Activated B cell treated with CpG ODN at 0.5 μM for 24 hours (primary cell): ENCODE data around the gene ACSM6. TPM values are rescaled to one million over a fixed set of nuclear protein-coding genes. Genes with fewer than 3 reads are reported as not detected.
A peak's percentile ranks its signal among the peaks of the same experiment; 100 is the strongest.

Experiments
- ATAC-seq: fragments of 200-7000 bp; cut with Tn5 transposase; one replicate; pipeline ENCODE4 v1.10.0; 2021; ENCODE audit warnings: low read depth, mild to moderate bottlenecking, moderate library complexity
- CTCF ChIA-PET: fragments of 350-600 bp; sonication (Branson Sonifier 250); formaldehyde crosslinking; loops from one replicate; lab custom pipeline; 2021; ENCODE audit warnings: antibody characterized with exemption; lab: Charles Lee
- POLR2A ChIA-PET: fragments of 350-600 bp; sonication (Branson Sonifier 250); formaldehyde crosslinking; loops from one replicate; lab custom pipeline; 2021; ENCODE audit warnings: antibody characterized with exemption; lab: Charles Lee
- DNase-seq: peaks from one replicate; pipeline ENCODE4 v3.0.0; 2022
- H3K27ac Mint-ChIP-seq: one replicate; pipeline ENCODE4 v1.8.0; 2020; ENCODE audit warnings: mixed read lengths
- H3K27me3 Mint-ChIP-seq: one replicate; pipeline ENCODE4 v1.8.0; 2021; ENCODE audit warnings: mixed read lengths
- H3K36me3 Mint-ChIP-seq: one replicate; pipeline ENCODE4 v1.8.0; 2021; ENCODE audit warnings: low read depth, mixed read lengths
- H3K4me1 Mint-ChIP-seq: one replicate; pipeline ENCODE4 v1.8.0; 2021; ENCODE audit warnings: mixed read lengths
- H3K4me3 Mint-ChIP-seq: one replicate; pipeline ENCODE4 v1.8.0; 2020; ENCODE audit warnings: mild to moderate bottlenecking, mixed read lengths
- H3K9me3 Mint-ChIP-seq: one replicate; pipeline ENCODE4 v1.8.0; 2020; ENCODE audit warnings: mixed read lengths
- intact Hi-C: fragments of 100-400 bp; cut with micrococcal nuclease; formaldehyde crosslinking; loops from one replicate; pipeline ENCODE4 v1.15.1; 2024
- total RNA-seq: library from RNA; stranded (reverse); gene quantifications from 2 replicates; pipeline ENCODE4 v1.2.3, GENCODE V29; 2022
- TF ChIP-seq, protein P1 (sequence below): fragments of 200-600 bp; IDR thresholded peaks from one replicate; pipeline ENCODE4 v1.8.0; 2022; ENCODE audit warnings: antibody characterized with exemption, mild to moderate bottlenecking

Gene ACSM6
- total RNA-seq, 1 donor from 2014 or later = not detected

DNA sequence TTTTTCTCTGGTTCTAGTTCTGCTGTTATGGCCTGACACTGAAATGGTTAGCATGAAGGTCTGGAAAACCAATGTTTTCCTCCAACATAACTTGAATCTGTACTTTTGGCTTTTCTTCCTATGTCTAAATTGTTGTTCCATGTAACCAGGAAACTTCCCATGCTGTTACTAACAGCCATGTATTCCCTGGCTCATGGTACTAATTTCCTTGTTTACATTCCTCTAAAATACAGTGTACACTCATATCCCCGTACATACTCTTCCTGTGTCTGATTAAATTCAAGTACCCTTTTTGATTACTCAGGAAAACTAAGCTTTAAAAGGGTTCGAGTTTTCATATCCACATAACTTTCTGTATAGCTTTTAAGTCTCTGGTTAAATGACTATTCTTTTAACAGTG, 12.3 kb upstream of the ACSM6 start:
- H3K27ac Mint-ChIP-seq = no peak overlapping the region
- no peaks in the 10 kb centered on the region for H3K9me3 Mint-ChIP-seq
- ChIA-PET CTCF (interaction anchor here (0.9 to 2.7 kb wide), 3 partner anchors 62 to 182 kb away, joined by 3 to 12 read pairs (median 6); no protein-coding TSS in a partner anchor), POLR2A (no interaction called here)
- H3K27me3 Mint-ChIP-seq = no peaks in the 10 kb centered on the region
- no peak overlapping the region for H3K4me3 Mint-ChIP-seq
- ATAC-seq (no peak), DNase-seq (no peak)
- peaks cover 7% of the 10 kb centered on the region for H3K4me1 Mint-ChIP-seq
- no peaks in the 10 kb centered on the region for H3K36me3 Mint-ChIP-seq
- TF ChIP-seq, protein P1, sequence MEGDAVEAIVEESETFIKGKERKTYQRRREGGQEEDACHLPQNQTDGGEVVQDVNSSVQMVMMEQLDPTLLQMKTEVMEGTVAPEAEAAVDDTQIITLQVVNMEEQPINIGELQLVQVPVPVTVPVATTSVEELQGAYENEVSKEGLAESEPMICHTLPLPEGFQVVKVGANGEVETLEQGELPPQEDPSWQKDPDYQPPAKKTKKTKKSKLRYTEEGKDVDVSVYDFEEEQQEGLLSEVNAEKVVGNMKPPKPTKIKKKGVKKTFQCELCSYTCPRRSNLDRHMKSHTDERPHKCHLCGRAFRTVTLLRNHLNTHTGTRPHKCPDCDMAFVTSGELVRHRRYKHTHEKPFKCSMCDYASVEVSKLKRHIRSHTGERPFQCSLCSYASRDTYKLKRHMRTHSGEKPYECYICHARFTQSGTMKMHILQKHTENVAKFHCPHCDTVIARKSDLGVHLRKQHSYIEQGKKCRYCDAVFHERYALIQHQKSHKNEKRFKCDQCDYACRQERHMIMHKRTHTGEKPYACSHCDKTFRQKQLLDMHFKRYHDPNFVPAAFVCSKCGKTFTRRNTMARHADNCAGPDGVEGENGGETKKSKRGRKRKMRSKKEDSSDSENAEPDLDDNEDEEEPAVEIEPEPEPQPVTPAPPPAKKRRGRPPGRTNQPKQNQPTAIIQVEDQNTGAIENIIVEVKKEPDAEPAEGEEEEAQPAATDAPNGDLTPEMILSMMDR = no peak
- intact Hi-C loops = loop anchor here (2.0 kb wide), 1 partner anchor 111 kb away; no protein-coding TSS in a partner anchor

GRCh38 chr10:95183271-95184230, 10.5 kb upstream of the ACSM6 start:
- intact Hi-C loops = loop anchor here (1.0 to 2.0 kb wide), 3 partner anchors 60 to 180 kb away; no protein-coding TSS in a partner anchor

DNA sequence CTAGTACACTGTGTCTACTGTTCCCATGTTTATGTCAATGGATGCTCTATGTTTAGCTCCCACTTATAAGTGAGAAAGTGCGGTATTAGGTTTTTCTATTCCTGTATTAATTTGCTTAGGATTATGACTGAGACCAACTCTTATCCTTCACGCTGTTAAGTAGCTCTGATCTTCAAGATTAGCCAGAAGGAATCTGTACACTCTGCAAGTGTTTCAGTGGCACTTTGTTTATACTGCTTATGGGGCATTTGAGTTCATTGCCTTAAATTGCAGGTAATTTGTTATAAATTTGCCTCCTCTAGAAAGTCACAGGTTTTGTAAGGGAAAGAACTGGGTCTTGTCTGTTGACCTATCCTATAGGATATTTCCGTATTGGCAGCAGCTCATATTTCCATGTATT, 6.4 kb upstream of the ACSM6 start:
- TF ChIP-seq, protein P1 = no peak
- H3K4me3 Mint-ChIP-seq = no peak overlapping the region
- ChIA-PET POLR2A (no interaction called here), CTCF (interaction anchor here (1.0 to 1.3 kb wide), 2 partner anchors 56 to 176 kb away, joined by 3 to 4 read pairs; no protein-coding TSS in a partner anchor)
- DNase-seq (no peak), ATAC-seq (no peak)
- H3K27me3 Mint-ChIP-seq = no peaks in the 10 kb centered on the region
- intact Hi-C loops = no loop called here
- H3K9me3 Mint-ChIP-seq = no peaks in the 10 kb centered on the region
- H3K27ac Mint-ChIP-seq = no peak overlapping the region
- H3K36me3 Mint-ChIP-seq = no peaks in the 10 kb centered on the region
- peaks cover 7% of the 10 kb centered on the region for H3K4me1 Mint-ChIP-seq

More at GRCh38 chr10:95183271-95184230, 10.5 kb upstream of the ACSM6 start:
- H3K27me3 Mint-ChIP-seq = no peaks in the 10 kb centered on the region
- peak; percentile 87 for DNase-seq
- ATAC-seq = peak; percentile 96
- ChIA-PET CTCF (interaction anchor here (0.6 to 2.7 kb wide), 9 partner anchors 50 to 184 kb away, joined by 3 to 16 read pairs (median 3); no protein-coding TSS in a partner anchor), POLR2A (no interaction called here)
- TF ChIP-seq, protein P1 = peak; percentile 68
- peak overlapping the region; percentile 84 for H3K27ac Mint-ChIP-seq
- H3K36me3 Mint-ChIP-seq = no peaks in the 10 kb centered on the region
- H3K4me3 Mint-ChIP-seq = peak overlapping the region; percentile 83
- H3K4me1 Mint-ChIP-seq = peaks cover 7% of the 10 kb centered on the region
- H3K9me3 Mint-ChIP-seq = no peaks in the 10 kb centered on the region

DNA sequence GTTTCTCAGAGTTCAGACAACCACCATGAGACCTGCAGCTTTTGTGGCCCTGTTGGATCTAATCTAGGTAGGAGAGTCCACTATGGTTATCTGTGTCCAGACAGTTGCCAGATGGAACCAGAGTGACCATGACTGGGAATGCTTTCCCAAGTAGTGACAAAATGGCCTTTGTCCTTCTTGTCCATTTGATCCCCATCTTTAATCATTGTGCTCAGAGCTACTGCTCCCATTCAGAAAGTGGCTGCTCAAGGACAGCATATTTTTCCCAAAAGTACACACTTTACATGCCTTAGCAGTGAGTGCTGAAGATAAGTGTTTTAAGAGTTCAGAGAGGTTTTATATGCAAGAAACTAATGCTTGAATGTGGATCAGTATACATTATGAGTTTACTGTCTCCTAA, 5.4 kb upstream of the ACSM6 start:
- H3K27me3 Mint-ChIP-seq = no peaks in the 10 kb centered on the region
- H3K9me3 Mint-ChIP-seq = no peaks in the 10 kb centered on the region
- peaks cover 4% of the 10 kb centered on the region for H3K4me1 Mint-ChIP-seq
- TF ChIP-seq, protein P1 = no peak
- ChIA-PET CTCF (interaction anchor here (1.3 kb wide), 1 partner anchor 55 kb away, joined by 4 read pairs; no protein-coding TSS in a partner anchor), POLR2A (no interaction called here)
- H3K36me3 Mint-ChIP-seq = no peaks in the 10 kb centered on the region
- H3K27ac Mint-ChIP-seq = no peak overlapping the region
- intact Hi-C loops = no loop called here
- no peak overlapping the region for H3K4me3 Mint-ChIP-seq
- no peak for ATAC-seq
- DNase-seq = no peak

- Mint-ChIP-seq H3K4me3 (no peak overlapping the region), H3K4me1 (no peaks in the 10 kb centered on the region), H3K27ac (no peak overlapping the region), H3K9me3 (no peaks in the 10 kb centered on the region), H3K36me3 (no peaks in the 10 kb centered on the region), H3K27me3 (no peaks in the 10 kb centered on the region)
- intact Hi-C loops = no loop called here
- DNase-seq (no peak), ATAC-seq (no peak)
- TF ChIP-seq, protein P1 = no peak
- ChIA-PET CTCF (no interaction called here), POLR2A (no interaction called here)
These were observed 2.0 kb downstream of the ACSM6 start for GRCh38 chr10:95196046-95196445.
